PC-3 (cell line): ENCODE data around the gene CAMK1G. TPM values are rescaled to one million over a fixed set of nuclear protein-coding genes. Genes with fewer than 3 reads are reported as not detected.

Experiments
- ATAC-seq: fragments of 200-7000 bp; cut with Tn5 transposase; 2 replicates; pipeline ENCODE4 v1.9.1; 2020; ENCODE audit warnings: mild to moderate bottlenecking, moderate library complexity
- BruUV-seq: library from RNA; stranded (reverse); fragments of 400-500 nt; replicated peaks from 2 replicates; lab custom pipeline; 2021; lab: Mats Ljungman, UMichigan
- CTCF ChIA-PET: fragments of 300-600 bp; sonication (Branson Sonifier 250); formaldehyde crosslinking; loops from one replicate; lab custom pipeline; 2022; ENCODE audit warnings: antibody characterized with exemption; lab: Charles Lee
- POLR2A ChIA-PET: fragments of 300-600 bp; sonication (Branson Sonifier 250); formaldehyde crosslinking; loops from one replicate; lab custom pipeline; 2022; ENCODE audit warnings: antibody characterized with exemption; ENCODE audit not compliant: unreplicated experiment; lab: Charles Lee
- DNase-seq: peaks from one replicate; pipeline ENCODE4 v3.0.0-alpha.2; 2015
- H2AFZ ChIP-seq: fragments of 300-600 bp; sonication (generic); 2 replicates; pipeline ENCODE4 v1.6.0; 2016; ENCODE audit warnings: antibody characterized with exemption, low read length
- H3F3A ChIP-seq: fragments of 300-600 bp; sonication (generic); one replicate; pipeline ENCODE4 v1.6.0; 2017; ENCODE audit warnings: antibody characterized with exemption, low read length, control low read depth, mild to moderate bottlenecking; ENCODE audit not compliant: unreplicated experiment
- H3K27ac ChIP-seq: fragments of 300-600 bp; sonication (generic); 2 replicates; pipeline ENCODE4 v1.5.1; 2016; ENCODE audit warnings: mild to moderate bottlenecking, low read length
- H3K27me3 ChIP-seq: fragments of 300-600 bp; sonication (generic); 2 replicates; pipeline ENCODE4 v1.6.1; 2016; ENCODE audit warnings: low read length, mixed read lengths
- H3K36me3 ChIP-seq: fragments of 300-600 bp; sonication (generic); 2 replicates; pipeline ENCODE4 v1.6.1; 2016; ENCODE audit warnings: low read depth, mixed run types, low read length, mixed read lengths
- H3K4me1 ChIP-seq: fragments of 300-600 bp; sonication (generic); 2 replicates; pipeline ENCODE4 v1.5.1; 2016; ENCODE audit warnings: low read length; ENCODE audit not compliant: insufficient read depth
- H3K4me2 ChIP-seq: fragments of 300-600 bp; sonication (generic); 2 replicates; pipeline ENCODE4 v1.6.0; 2016; ENCODE audit warnings: low read length
- H3K4me3 ChIP-seq: fragments of 300-600 bp; sonication (generic); 2 replicates; pipeline ENCODE4 v1.5.1; 2016; ENCODE audit warnings: mild to moderate bottlenecking, low read length, mixed read lengths
- H3K79me2 ChIP-seq: fragments of 300-600 bp; sonication (generic); 2 replicates; pipeline ENCODE4 v1.6.1; 2017; ENCODE audit warnings: low read length, mixed read lengths
- H3K9ac ChIP-seq: fragments of 300-600 bp; sonication (generic); 2 replicates; pipeline ENCODE4 v1.6.0; 2016; ENCODE audit warnings: mild to moderate bottlenecking, low read length
- H3K9me2 ChIP-seq: fragments of 300-600 bp; sonication (generic); replicated peaks from 2 replicates; pipeline ENCODE4 v1.6.1; 2016; ENCODE audit warnings: mixed run types, low read length, mixed read lengths
- H3K9me3 ChIP-seq: fragments of 300-600 bp; sonication (generic); 2 replicates; pipeline ENCODE4 v1.6.1; 2016; ENCODE audit warnings: low read length, mixed read lengths
- H4K20me1 ChIP-seq: fragments of 300-600 bp; sonication (generic); 2 replicates; pipeline ENCODE4 v1.6.1; 2016; ENCODE audit warnings: low read length, mixed read lengths
- EZH2 ChIP-seq: fragments of 300-600 bp; sonication (generic); IDR thresholded peaks from one replicate; pipeline ENCODE4 v1.6.1; 2017; ENCODE audit warnings: antibody characterized with exemption, mild to moderate bottlenecking, low read length; ENCODE audit not compliant: unreplicated experiment
- EZH2phosphoT487 ChIP-seq: fragments of 300-600 bp; sonication (generic); IDR thresholded peaks from 2 replicates; pipeline ENCODE4 v1.6.1; 2018; ENCODE audit warnings: mild to moderate bottlenecking, antibody characterized with exemption, low read length, borderline replicate concordance
- intact Hi-C: fragments of 100-400 bp; cut with micrococcal nuclease; formaldehyde crosslinking; loops from 2 replicates; pipeline ENCODE4 v1.9.0; 2023
- total RNA-seq: library from RNA; depleted of rRNA; stranded (reverse); fragments of >200 nt; gene quantifications from 2 replicates; pipeline ENCODE4 v1.2.3, GENCODE V29; 2014
- TF ChIP-seq, protein P1 (sequence below): fragments of 300-600 bp; sonication (generic); conservative IDR thresholded peaks from 2 replicates; pipeline ENCODE4 v1.5.1; 2017; ENCODE audit warnings: antibody characterized with exemption, low read depth, mild to moderate bottlenecking, low read length

The CAMK1G gene
- total RNA-seq, 1 experiment from 2014 or later, result not detected

DNA sequence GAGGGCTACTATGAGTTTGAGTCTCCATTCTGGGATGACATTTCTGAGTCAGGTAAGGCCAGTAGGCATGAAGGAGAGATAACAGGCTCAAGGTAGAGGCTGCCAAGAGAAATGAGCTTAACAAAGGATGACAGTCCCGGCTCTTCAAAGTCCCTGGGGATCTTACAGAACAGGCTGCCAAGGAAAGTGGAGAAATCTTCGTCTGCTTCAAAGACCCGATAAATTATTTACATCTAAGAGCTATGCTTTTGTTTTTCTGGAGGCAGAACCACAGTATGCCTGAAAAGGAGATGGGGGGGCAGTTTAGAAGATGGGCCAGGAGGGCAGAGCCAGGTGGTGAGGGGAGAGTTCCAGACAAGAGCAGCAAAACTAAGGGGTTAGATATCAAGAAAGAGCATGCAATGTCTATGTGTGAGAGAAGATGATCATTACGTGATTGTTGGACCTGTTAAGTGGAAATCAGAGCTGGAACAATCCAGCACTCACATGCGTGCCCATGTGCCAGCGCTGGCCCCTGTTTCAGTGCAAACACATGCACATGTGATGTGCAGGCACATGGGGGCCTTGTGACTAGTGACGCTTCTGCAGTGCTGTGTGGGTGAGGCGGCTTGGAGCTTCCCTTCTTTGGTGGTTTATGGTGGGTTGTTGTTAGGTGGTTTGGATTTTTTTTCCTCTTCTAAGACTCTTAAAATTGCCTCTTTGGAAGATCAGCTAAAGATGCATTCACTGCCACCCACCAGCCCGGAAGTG lies 25.7 kb downstream of the CAMK1G start:
- Histone ChIP-seq H3K27ac (no peak overlapping the region), H3K27me3 (no peaks in the 10 kb centered on the region), H3K4me1 (peaks cover 29% of the 10 kb centered on the region), H3F3A (peaks cover 23% of the 10 kb centered on the region), H4K20me1 (0 out of 2 replicates have a peak, but pooled peaks cover 6% of the 10 kb centered on the region), H3K4me2 (no peak overlapping the region), H3K79me2 (no peaks in the 10 kb centered on the region), H3K4me3 (no peak overlapping the region), H2AFZ (no peak overlapping the region), H3K36me3 (peaks cover 7% of the 10 kb centered on the region; the same call in 1 of the 2 replicates), H3K9ac (no peak overlapping the region), H3K9me2 (no peaks in the 10 kb centered on the region), H3K9me3 (no peaks in the 10 kb centered on the region)
- ATAC-seq (no peak), DNase-seq (no peak)
- ChIA-PET POLR2A (interaction anchor here (0.5 to 0.7 kb wide), 3 partner anchors 78 to 689 kb away, joined by 3 to 5 read pairs (median 4); no protein-coding TSS in a partner anchor), CTCF (no interaction called here)
- no peak for TF ChIP-seq EZH2phosphoT487
- no TSS peak for BruUV-seq
- intact Hi-C loops, result no loop called here

DNA sequence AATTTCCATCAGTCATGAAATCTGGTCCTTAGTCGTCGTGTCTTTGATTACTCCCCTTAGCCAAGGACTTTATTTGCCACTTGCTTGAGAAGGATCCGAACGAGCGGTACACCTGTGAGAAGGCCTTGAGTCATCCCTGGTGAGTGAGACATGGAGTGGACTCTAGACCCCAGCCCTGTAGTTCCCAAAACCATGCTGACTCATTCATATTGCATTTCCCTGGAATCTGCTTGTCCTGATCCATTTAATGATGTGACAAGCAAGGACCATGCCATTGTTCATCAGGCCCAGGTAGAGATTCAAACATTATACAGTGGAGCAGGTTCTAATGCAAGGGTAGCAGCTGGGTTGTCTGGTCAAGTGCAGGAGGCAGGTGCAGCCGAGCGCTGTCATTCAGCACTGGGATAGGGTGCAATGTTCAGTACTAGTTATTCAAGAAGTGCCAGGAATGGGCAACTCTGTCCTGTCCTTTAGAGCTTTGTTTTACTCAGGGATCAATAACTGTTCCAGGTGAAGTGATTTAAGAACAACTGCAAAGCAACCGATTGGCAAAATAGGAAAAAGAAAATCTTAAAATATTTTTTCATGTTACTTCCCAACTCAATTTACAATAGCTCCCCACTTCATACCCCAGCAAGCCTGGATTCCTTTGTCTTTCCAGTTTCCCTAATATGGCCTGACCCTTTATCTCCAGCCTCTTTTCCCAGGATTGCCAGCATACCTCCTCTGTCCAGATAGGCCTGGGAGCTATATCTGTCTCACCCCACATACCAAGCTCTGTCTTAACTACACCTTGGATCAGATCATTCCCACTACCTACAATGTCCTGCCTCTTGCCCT lies 26.5 kb downstream of the CAMK1G start:
- no TSS peak for BruUV-seq
- H3K9me3 ChIP-seq, result no peaks in the 10 kb centered on the region
- ChIA-PET POLR2A (interaction anchor here (0.6 kb wide), 1 partner anchor 690 kb away, joined by 5 read pairs; no protein-coding TSS in a partner anchor), CTCF (no interaction called here)
- H3F3A ChIP-seq, result peaks cover 23% of the 10 kb centered on the region
- peaks cover 15% of the 10 kb centered on the region for H3K36me3 ChIP-seq
- no peak overlapping the region for H3K27ac ChIP-seq
- peaks cover 29% of the 10 kb centered on the region for H3K4me1 ChIP-seq
- H4K20me1 ChIP-seq, result 0 out of 2 replicates have a peak, but pooled peaks cover 8% of the 10 kb centered on the region
- H3K4me3 ChIP-seq, result no peak overlapping the region
- ATAC-seq (peak; percentile 61), DNase-seq (peak; percentile 96)
- TF ChIP-seq, protein P1, sequence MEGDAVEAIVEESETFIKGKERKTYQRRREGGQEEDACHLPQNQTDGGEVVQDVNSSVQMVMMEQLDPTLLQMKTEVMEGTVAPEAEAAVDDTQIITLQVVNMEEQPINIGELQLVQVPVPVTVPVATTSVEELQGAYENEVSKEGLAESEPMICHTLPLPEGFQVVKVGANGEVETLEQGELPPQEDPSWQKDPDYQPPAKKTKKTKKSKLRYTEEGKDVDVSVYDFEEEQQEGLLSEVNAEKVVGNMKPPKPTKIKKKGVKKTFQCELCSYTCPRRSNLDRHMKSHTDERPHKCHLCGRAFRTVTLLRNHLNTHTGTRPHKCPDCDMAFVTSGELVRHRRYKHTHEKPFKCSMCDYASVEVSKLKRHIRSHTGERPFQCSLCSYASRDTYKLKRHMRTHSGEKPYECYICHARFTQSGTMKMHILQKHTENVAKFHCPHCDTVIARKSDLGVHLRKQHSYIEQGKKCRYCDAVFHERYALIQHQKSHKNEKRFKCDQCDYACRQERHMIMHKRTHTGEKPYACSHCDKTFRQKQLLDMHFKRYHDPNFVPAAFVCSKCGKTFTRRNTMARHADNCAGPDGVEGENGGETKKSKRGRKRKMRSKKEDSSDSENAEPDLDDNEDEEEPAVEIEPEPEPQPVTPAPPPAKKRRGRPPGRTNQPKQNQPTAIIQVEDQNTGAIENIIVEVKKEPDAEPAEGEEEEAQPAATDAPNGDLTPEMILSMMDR, result no peak
- no peak for TF ChIP-seq EZH2
- no peak for TF ChIP-seq EZH2phosphoT487
- no peaks in the 10 kb centered on the region for H3K27me3 ChIP-seq
- no peak overlapping the region for H2AFZ ChIP-seq
- H3K4me2 ChIP-seq, result no peak overlapping the region; the same call in 1 of the 2 replicates
- intact Hi-C loops, result no loop called here
- no peaks in the 10 kb centered on the region for H3K79me2 ChIP-seq
- H3K9me2 ChIP-seq, result no peaks in the 10 kb centered on the region
- no peak overlapping the region for H3K9ac ChIP-seq

DNA sequence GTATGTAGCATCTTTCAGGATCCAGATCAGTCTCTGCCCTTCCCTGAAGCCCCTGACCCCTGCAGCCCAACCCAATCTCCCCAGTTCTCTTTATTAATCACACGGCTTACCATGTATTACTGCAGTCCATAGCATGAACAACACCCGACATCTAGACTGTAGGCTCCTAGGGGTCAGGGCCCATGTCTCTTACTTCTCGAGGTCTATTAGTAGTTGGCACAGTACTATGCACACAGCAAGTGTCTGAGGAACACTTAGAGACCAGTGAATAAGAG lies 27.1 kb downstream of the CAMK1G start:
- TF ChIP-seq EZH2 (no peak), EZH2phosphoT487 (no peak)
- TF ChIP-seq, protein P1, result no peak
- Histone ChIP-seq H4K20me1 (0 out of 2 replicates have a peak, but pooled peaks cover 8% of the 10 kb centered on the region), H3K36me3 (peaks cover 20% of the 10 kb centered on the region), H3F3A (peaks cover 26% of the 10 kb centered on the region), H3K9me3 (no peaks in the 10 kb centered on the region), H3K4me3 (no peak overlapping the region), H3K9me2 (no peaks in the 10 kb centered on the region), H3K9ac (no peak overlapping the region), H3K27ac (no peak overlapping the region), H3K79me2 (no peaks in the 10 kb centered on the region), H3K27me3 (no peaks in the 10 kb centered on the region), H3K4me2 (no peak overlapping the region), H2AFZ (no peak overlapping the region), H3K4me1 (peaks cover 29% of the 10 kb centered on the region)
- no TSS peak for BruUV-seq
- POLR2A ChIA-PET, result no interaction called here
- no peak for ATAC-seq
- intact Hi-C loops, result no loop called here
- DNase-seq, result no peak
- CTCF ChIA-PET, result no interaction called here
